CD1c-positive myeloid dendritic cell (primary cell): ENCODE results near the gene ALDH1A1.

Experiments
- DNase-seq: peaks from one replicate; pipeline ENCODE4 v3.0.0-alpha.2; 2016; ENCODE audit errors: extremely low spot score

ALDH1A1 gene

GRCh38 chr9:72856972-72857623, 95.8 kb downstream of the ALDH1A1 start:
- peak; percentile 61 for DNase-seq

DNA sequence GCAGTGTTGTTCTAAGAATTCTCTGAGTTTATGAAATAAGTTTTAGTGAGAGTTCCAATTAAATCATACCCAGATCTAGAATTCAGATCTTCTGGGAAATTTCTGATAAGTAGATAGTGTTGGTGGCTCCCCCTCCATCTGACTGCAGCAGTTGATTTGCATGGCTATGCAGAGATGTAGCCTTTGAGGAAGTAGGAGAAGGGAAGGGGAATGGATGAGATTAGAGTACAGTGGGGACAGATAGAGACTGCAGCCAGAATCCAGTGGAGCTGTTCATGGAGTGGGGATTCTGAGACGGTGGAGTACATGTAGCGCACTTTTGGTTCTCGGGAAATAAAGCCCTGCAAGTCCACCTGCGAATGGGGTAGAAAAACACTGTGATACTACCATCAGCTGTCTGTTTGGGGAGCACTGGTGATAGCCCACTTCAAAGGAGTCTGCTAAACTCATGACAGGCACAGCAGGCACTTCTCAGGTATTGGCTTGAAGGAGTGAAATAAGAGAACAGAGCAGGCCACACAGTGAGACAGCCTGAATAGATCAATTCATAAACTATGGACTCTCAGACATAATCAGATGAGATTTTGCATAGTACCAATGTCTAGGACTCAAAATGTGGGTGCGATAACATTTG, 96.8 kb downstream of the ALDH1A1 start:
- DNase-seq, result no peak

GRCh38 chr9:72855321-72855720, 97.5 kb downstream of the ALDH1A1 start:
- no peak for DNase-seq
